Measurements from ENCODE around the gene RRAGC. TPM values are rescaled to one million over a fixed set of nuclear protein-coding genes. Genes with fewer than 3 reads are reported as not detected.
A peak's percentile ranks its signal among the peaks of the same experiment; 100 is the strongest.

RRAGC gene
- total and polyA plus RNA-seq, 9 of the 15 experiments (the other 6 are each of a cell fraction or from before 2014, with no cell fraction given) = 3.9 to 16.9 (median 10.9) TPM

- no peak for TF ChIP-seq ZZZ3 (IDR thresholded peaks at IDR 0.05)
- no peak for TF ChIP-seq SLC30A9 (CRISPR knock-in tag; IDR thresholded peaks at IDR 0.05)
- TF ChIP-seq JUN (IDR thresholded peaks at IDR 0.05; ENCODE audit: borderline replicate concordance, low read depth, low read length) = peak; percentile 60; the same call in 1 of the 2 replicates
- no peak for TF ChIP-seq JUN (CRISPR knock-in tag; IDR thresholded peaks at IDR 0.05; ENCODE audit: borderline replicate concordance)
- TF ChIP-seq HES1 (IDR thresholded peaks at IDR 0.05; ENCODE audit: low read depth) = peak; percentile 91
- TF ChIP-seq ZNF717 (CRISPR knock-in tag; IDR thresholded peaks at IDR 0.05) = no peak
- TF ChIP-seq ATF2 (CRISPR knock-in tag; IDR thresholded peaks at IDR 0.05) = no peak
- 0 out of 2 replicates have a peak, but pooled peaks have one; percentile 44 for TF ChIP-seq HEY1 (CRISPR knock-in tag; IDR thresholded peaks at IDR 0.05; ENCODE audit: borderline replicate concordance)
- peak; percentile 98 for TF ChIP-seq CBFA2T3 (IDR thresholded peaks at IDR 0.05)
- TF ChIP-seq NR4A1 (CRISPR knock-in tag; IDR thresholded peaks at IDR 0.05) = no peak
- 0 out of 2 replicates have a peak, but pooled peaks have one; percentile 60 for TF ChIP-seq NR4A1 (tag; IDR thresholded peaks at IDR 0.05)
- peak; percentile 45; the same call in 1 of the 2 replicates for TF ChIP-seq ZNF274 (IDR thresholded peaks at IDR 0.05; ENCODE audit: borderline replicate concordance, low read depth, low read length)
- TF ChIP-seq NONO (IDR thresholded peaks at IDR 0.05; ENCODE audit: low read depth in 2 of 2, low read length in 1 of 2) = peak in 1 of 2 experiments; percentile 91; a peak in 2 of 4 replicates
- TF ChIP-seq ZNF224 (CRISPR knock-in tag; IDR thresholded peaks at IDR 0.05) = no peak
- peak; percentile 79 for TF ChIP-seq RBBP5 (IDR thresholded peaks at IDR 0.05; ENCODE audit: borderline replicate concordance, insufficient read depth, low read length, poor library complexity, severe bottlenecking)
- TF ChIP-seq ZNF695 (CRISPR knock-in tag; IDR thresholded peaks at IDR 0.05) = no peak
- peak; percentile 54 for TF ChIP-seq DMBX1 (CRISPR knock-in tag; IDR thresholded peaks at IDR 0.05; ENCODE audit: borderline replicate concordance)
- TF ChIP-seq FUS (optimal IDR thresholded peaks at IDR 0.05; ENCODE audit: low read depth, low read length) = no peak
- TF ChIP-seq ETV5 (CRISPR knock-in tag; IDR thresholded peaks at IDR 0.05; ENCODE audit: low read depth) = peak; percentile 77
- no peak for TF ChIP-seq TFAM (CRISPR knock-in tag; conservative IDR thresholded peaks at IDR 0.05)
- TF ChIP-seq ZNF707 (CRISPR knock-in tag; conservative IDR thresholded peaks at IDR 0.05) = no peak
- TF ChIP-seq ZNF766 (CRISPR knock-in tag; conservative IDR thresholded peaks at IDR 0.05) = peak; percentile 72
- no peak for TF ChIP-seq USF1 (CRISPR knock-in tag; IDR thresholded peaks at IDR 0.05)
- no peak for TF ChIP-seq THRA (IDR thresholded peaks at IDR 0.05)
- no peak for TF ChIP-seq ZFP36 (IDR thresholded peaks at IDR 0.05; ENCODE audit: low read depth, low read length, partially characterized antibody)
- TF ChIP-seq ZNF830 (CRISPR knock-in tag; IDR thresholded peaks at IDR 0.05) = no peak
These were observed 43.5 kb downstream of the RRAGC start (continued) for GRCh38 chr1:38815903-38816627.
